K562 (cell line): ENCODE data around the gene INTS6. TPM values are rescaled to one million over a fixed set of nuclear protein-coding genes. Genes with fewer than 3 reads are reported as not detected.

ENCODE experiments used
- ATAC-seq: fragments of 200-7000 bp; cut with Tn5 transposase; 3 replicates; pipeline ENCODE4 v1.9.1; 2020; ENCODE audit warnings: moderate library complexity
- BruUV-seq: library from RNA; stranded (reverse); fragments of 400-500 nt; replicated peaks from 2 replicates; lab custom pipeline; 2021; lab: Mats Ljungman, UMichigan
- CTCF ChIA-PET: fragments of 300-600 bp; formaldehyde crosslinking; extraction: SDS; loops from one replicate; lab custom pipeline; 2021; ENCODE audit warnings: low intra/inter-chr PET ratio; lab: Yijun Ruan, JAX
- POLR2A ChIA-PET: fragments of 300-600, 350-650 bp; sonication (Branson Sonifier 250); formaldehyde crosslinking; extraction: SDS; loops from one replicate; lab custom pipeline; 2021; ENCODE audit warnings: antibody characterized with exemption, inconsistent platforms; lab: Yijun Ruan, JAX
- DNase-seq, 4 experiments: peaks; one replicate each; pipeline versions ENCODE4 v3.0.0 to v3.0.0-alpha.2; 2011 to 2018; ENCODE audit warnings: low spot score in 3 of 4, mixed read lengths in 3 of 4; ENCODE audit errors: extremely low read depth in 1 of 4
- FAIRE-seq: peaks from 2 replicates; lab custom pipeline; 2011; peaks lifted over from hg19 to GRCh38; lab: Jason Lieb, UNC
- H2AFZ ChIP-seq: 2 replicates; pipeline ENCODE4 v1.6.0; 2011; ENCODE audit warnings: low read depth, low read length, control low read depth, inconsistent platforms
- H3K27ac ChIP-seq: fragments of 200-600 bp; 3 replicates; pipeline ENCODE4 v1.8.0; 2011; ENCODE audit warnings: low read depth, mild to moderate bottlenecking, control low read depth, inconsistent platforms, low read length, moderate library complexity, mixed read lengths; ENCODE audit errors: extremely low read depth
- H3K27me3 ChIP-seq, 2 experiments: fragments of 300-600 bp in 1 of 2; 2 replicates in 1 of 2; 3 replicates in 1 of 2; pipeline versions ENCODE4 v1.6.0 to v1.8.0; 2011; ENCODE audit warnings: inconsistent platforms in 2 of 2, low read length in 2 of 2, mild to moderate bottlenecking in 1 of 2, mixed read lengths in 1 of 2, moderate library complexity in 1 of 2; ENCODE audit not compliant: control insufficient read depth in 2 of 2, insufficient read depth in 2 of 2
- H3K36me3 ChIP-seq: fragments of 300-600 bp; 3 replicates; pipeline ENCODE4 v1.8.0; 2011; ENCODE audit warnings: mild to moderate bottlenecking, low read length, inconsistent platforms; ENCODE audit not compliant: control insufficient read depth, insufficient read depth
- H3K4me1 ChIP-seq, 2 experiments: fragments of 200-600 bp in 1 of 2; replicated peaks in 1 of 2; 2 replicates in 1 of 2; 3 replicates in 1 of 2; pipeline versions ENCODE4 v1.5.1 to v1.8.0; 2011; ENCODE audit warnings: inconsistent platforms in 2 of 2, low read length in 2 of 2, mild to moderate bottlenecking in 1 of 2, mixed read lengths in 1 of 2, moderate library complexity in 1 of 2; ENCODE audit not compliant: control insufficient read depth in 2 of 2, insufficient read depth in 2 of 2
- H3K4me2 ChIP-seq: 2 replicates; pipeline ENCODE4 v1.6.1; 2011; ENCODE audit warnings: low read length, control low read depth, inconsistent platforms, mixed read lengths; ENCODE audit not compliant: insufficient read depth
- H3K4me3 ChIP-seq: fragments of 200-600 bp; sonication (generic), shearing (Covaris generic); 2 replicates; pipeline ENCODE4 v1.5.1; 2016; ENCODE audit warnings: control low read depth, inconsistent platforms
- H3K79me2 ChIP-seq: fragments of 200-600 bp; 3 replicates; pipeline ENCODE4 v1.8.0; 2011; ENCODE audit warnings: low read length, inconsistent platforms; ENCODE audit not compliant: control insufficient read depth, insufficient read depth
- H3K9ac ChIP-seq, 2 experiments: 2 replicates each; pipeline versions ENCODE4 v1.6.0 to v1.6.1; 2011; ENCODE audit warnings: low read depth in 2 of 2, low read length in 2 of 2, control low read depth in 1 of 2, inconsistent platforms in 1 of 2, mild to moderate bottlenecking in 1 of 2, mixed read lengths in 1 of 2; ENCODE audit not compliant: insufficient read depth in 1 of 2
- H3K9me1 ChIP-seq: one replicate; pipeline ENCODE4 v1.6.0; 2011; ENCODE audit warnings: inconsistent platforms, mild to moderate bottlenecking, low read length, moderate library complexity; ENCODE audit not compliant: control insufficient read depth, insufficient read depth
- H3K9me3 ChIP-seq: replicated peaks from 2 replicates; pipeline ENCODE4 v1.5.1; 2011; ENCODE audit warnings: low read depth, low read length, inconsistent platforms; ENCODE audit not compliant: control insufficient read depth, insufficient read depth
- H4K20me1 ChIP-seq: replicated peaks from 2 replicates; pipeline ENCODE4 v1.6.1; 2011; ENCODE audit warnings: low read length, inconsistent platforms, mixed read lengths; ENCODE audit not compliant: control insufficient read depth, insufficient read depth
- CCNT2 ChIP-seq: IDR thresholded peaks from 2 replicates; pipeline ENCODE4 v1.6.1; 2011; ENCODE audit warnings: borderline replicate concordance, low read depth, mild to moderate bottlenecking, moderate library complexity, mixed read lengths, low read length; ENCODE audit not compliant: insufficient read length; ENCODE audit errors: extremely low read depth
- CXXC5 ChIP-seq: fragments of 250-450 bp; sonication (Bioruptor Pico); IDR thresholded peaks from 2 replicates; pipeline ENCODE4 v1.8.0; 2022; ENCODE audit warnings: inconsistent platforms, mild to moderate bottlenecking, moderate library complexity
- EP300 ChIP-seq: IDR thresholded peaks from 2 replicates; pipeline ENCODE4 v1.6.1; 2012; ENCODE audit warnings: low read length, improper control_type of control experiment
- FUS ChIP-seq: fragments of 200-400 bp; formaldehyde crosslinking; optimal IDR thresholded peaks from 2 replicates; pipeline ENCODE3; 2017; ENCODE audit warnings: low read depth, low read length
- HDGF ChIP-seq: fragments of 450-650 bp; IDR thresholded peaks from 2 replicates; pipeline ENCODE4 v1.6.1; 2016
- KAT8 ChIP-seq: fragments of 450-650 bp; IDR thresholded peaks from 2 replicates; pipeline ENCODE4 v1.6.1; 2016; ENCODE audit warnings: low read depth, mild to moderate bottlenecking
- LARP7 ChIP-seq: fragments of 450-650 bp; IDR thresholded peaks from 2 replicates; pipeline ENCODE4 v1.6.1; 2016
- RBM15 ChIP-seq: fragments of 200-400 bp; formaldehyde crosslinking; IDR thresholded peaks from 2 replicates; pipeline ENCODE4 v1.6.1; 2018; ENCODE audit warnings: mild to moderate bottlenecking, low read length, moderate library complexity; ENCODE audit not compliant: insufficient read depth
- SAFB2 ChIP-seq: fragments of 200-400 bp; formaldehyde crosslinking; IDR thresholded peaks from 2 replicates; pipeline ENCODE4 v1.6.1; 2018; ENCODE audit warnings: borderline replicate concordance, low read length, low read depth, moderate library complexity; ENCODE audit not compliant: severe bottlenecking
- SETDB1 ChIP-seq: IDR thresholded peaks from one replicate; pipeline ENCODE4 v1.6.1; 2012; ENCODE audit warnings: low read length, control low read depth, inconsistent platforms
- SNRNP70 ChIP-seq: fragments of 200-400 bp; formaldehyde crosslinking; optimal IDR thresholded peaks from 2 replicates; pipeline ENCODE3; 2017; ENCODE audit warnings: low read depth, low read length
- ZNF124 ChIP-seq: sonication (generic); formaldehyde crosslinking; IDR thresholded peaks from 2 replicates; pipeline ENCODE4 v1.8.1; 2022; ENCODE audit warnings: missing genetic modification reagents
- ZNF347 ChIP-seq: fragments of 450-650 bp; formaldehyde crosslinking; IDR thresholded peaks from 2 replicates; pipeline ENCODE4 v1.4.0; 2020; ENCODE audit warnings: low read depth, mild to moderate bottlenecking, moderate library complexity
- ZNF436 ChIP-seq: fragments of 250-450, 450-650 bp; sonication (Bioruptor Pico); formaldehyde crosslinking; IDR thresholded peaks from 2 replicates; pipeline ENCODE4 v1.7.0; 2020; ENCODE audit warnings: mild to moderate bottlenecking
- in situ Hi-C: fragments of 300-500 bp; cut with MboI; formaldehyde crosslinking; loops from 4 replicates; pipeline ENCODE4 v1.15.0; 2018; ENCODE audit warnings: inconsistent platforms, mixed read lengths
- intact Hi-C: fragments of 100-400 bp; cut with micrococcal nuclease; formaldehyde crosslinking; loops from 2 replicates; pipeline ENCODE4 v1.14.2; 2022
- polyA plus RNA-seq, 8 experiments: library from polyadenylated mRNA; depleted of rRNA in 4 of 8; stranded (reverse) in 5 of 8; unstranded in 3 of 8; fragments of >200 nt; fragmentation: Nextera tagmentation in 2 of 8; fragmentation: Illumina TruSeq in 1 of 8; extraction: Ambion mirVana in 2 of 8; extraction: Trizol in 1 of 8; gene quantifications; 2 replicates each; pipeline versions ENCODE4 v1.2.1 to v1.2.3, GENCODE V29; 2011 to 2014; ENCODE audit warnings: inconsistent platforms in 1 of 8, missing spikeins in 1 of 8
- total RNA-seq, 7 experiments: library from RNA; depleted of rRNA in 6 of 7; stranded (reverse); fragments of >200 nt in 6 of 7; fragmentation: Illumina TruSeq in 2 of 7; extraction: Trizol in 2 of 7; gene quantifications; 2 replicates each; pipeline versions ENCODE4 v1.2.1 to v1.2.3, GENCODE V29; 2011 to 2021; ENCODE audit warnings: low replicate concordance in 1 of 7

Gene INTS6
- total and polyA plus RNA-seq, 9 of the 15 experiments (the other 6 are each of a cell fraction or from before 2014, with no cell fraction given) = 3.7 to 29.8 (median 16.1) TPM

- no peaks in the 10 kb centered on the region for H4K20me1 ChIP-seq
- TF ChIP-seq ZNF347 (CRISPR knock-in tag) = no peak
- no peak for TF ChIP-seq CCNT2
- no peak for TF ChIP-seq CXXC5 (CRISPR knock-in tag)
- no peak for TF ChIP-seq ZNF124 (CRISPR knock-in tag)
- TF ChIP-seq HDGF = no peak
- TF ChIP-seq SETDB1 = no peak
- TF ChIP-seq SNRNP70 = no peak
- no peak for TF ChIP-seq EP300
- no peak for TF ChIP-seq SAFB2
- no peak for TF ChIP-seq RBM15
- no peak for TF ChIP-seq ZNF436 (CRISPR knock-in tag)
- TF ChIP-seq FUS = no peak
- no peak for TF ChIP-seq KAT8
- no peak for TF ChIP-seq LARP7
- TF ChIP-seq, all 486 proteins: peak for 0
- ChIA-PET CTCF (no interaction called here), POLR2A (interaction anchor here (0.7 to 1.8 kb wide), 3 partner anchors 11 to 331 kb away, joined by 3 to 9 read pairs (median 3); partner anchors contain the start of gene INTS6)
- Histone ChIP-seq H3K4me1 (no peaks in the 10 kb centered on the region), H3K9me1 (no peaks in the 10 kb centered on the region), H3K36me3 (no peaks in the 10 kb centered on the region), H3K4me2 (no peak overlapping the region), H3K79me2 (no peaks in the 10 kb centered on the region), H3K4me3 (no peak overlapping the region), H3K27me3 (no peaks in the 10 kb centered on the region; a peak in 1 of 5 replicates), H3K9ac (no peak overlapping the region), H3K27ac (no peak overlapping the region), H3K9me3 (no peaks in the 10 kb centered on the region), H2AFZ (no peak overlapping the region)
- DNase-seq (no peak), ATAC-seq (no peak), FAIRE-seq (no peak)
- BruUV-seq = no TSS peak
- intact Hi-C loops = no loop called here
- in situ Hi-C loops = no loop called here
Observed at GRCh38 chr13:51465124-51465523, 12.3 kb upstream of the INTS6 start.
